PFSK-1 (cell line): ENCODE results near the gene KSR1.

Source experiments
- FOXP2 ChIP-seq: optimal IDR thresholded peaks from 2 replicates; pipeline ENCODE3; 2011; ENCODE audit warnings: borderline replicate concordance, control low read depth, inconsistent platforms; ENCODE audit not compliant: insufficient read depth; ENCODE audit errors: extremely low read length, extremely low read depth
- POLR2AphosphoS5 ChIP-seq: IDR thresholded peaks from 2 replicates; pipeline ENCODE4 v1.6.1; 2012; ENCODE audit warnings: low read depth, mild to moderate bottlenecking, control low read depth, low read length, moderate library complexity
- SIN3A ChIP-seq: IDR thresholded peaks from 2 replicates; pipeline ENCODE4 v1.6.1; 2012; ENCODE audit warnings: mild to moderate bottlenecking, low read length, moderate library complexity, borderline replicate concordance; ENCODE audit not compliant: insufficient read depth
- TAF1 ChIP-seq: IDR thresholded peaks from 2 replicates; pipeline ENCODE4 v1.6.1; 2012; ENCODE audit warnings: low read length, control low read depth, borderline replicate concordance; ENCODE audit not compliant: insufficient read depth
- TF ChIP-seq, protein P1 (sequence below), 2 experiments: IDR thresholded peaks; 2 replicates each; pipeline versions ENCODE4 v1.6.1 to v1.8.0; 2011 to 2012; ENCODE audit warnings: low read depth in 2 of 2, low read length in 2 of 2, control low read depth in 1 of 2, inconsistent platforms in 1 of 2, mild to moderate bottlenecking in 1 of 2, moderate library complexity in 1 of 2; ENCODE audit not compliant: insufficient read depth in 1 of 2

The KSR1 gene

DNA sequence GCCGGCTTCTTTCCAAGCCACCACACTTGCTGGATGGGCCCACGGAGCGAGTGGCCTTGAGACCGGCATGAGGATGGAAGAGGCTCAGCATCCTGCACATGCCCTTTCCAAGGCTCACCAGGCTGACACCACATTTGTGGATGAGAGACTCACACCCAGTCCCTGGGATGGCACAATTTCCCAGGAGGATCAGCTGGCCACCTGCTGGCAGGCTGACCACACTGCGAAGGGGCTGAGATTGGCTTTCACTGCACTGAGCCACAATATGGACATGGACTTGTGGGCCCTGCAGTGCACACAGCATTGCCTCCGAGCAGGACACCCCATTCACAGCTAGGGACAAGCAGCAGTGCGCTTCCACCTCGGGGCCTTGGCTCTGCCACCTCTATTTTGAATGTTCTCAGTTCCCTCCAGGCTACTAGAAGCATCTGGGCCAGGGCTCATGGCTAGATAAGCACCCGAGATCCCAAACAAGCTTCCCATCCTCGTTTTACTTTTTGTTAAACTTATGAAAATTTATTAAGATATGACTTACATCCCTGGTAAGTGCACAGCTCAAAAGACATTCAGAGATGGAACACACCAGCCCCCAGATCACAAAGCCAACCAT lies 25.3 kb upstream of the KSR1 start:
- TF ChIP-seq POLR2AphosphoS5: no peak
- TF ChIP-seq TAF1: no peak
- TF ChIP-seq SIN3A: no peak
- no peak for TF ChIP-seq FOXP2
- TF ChIP-seq, protein P1, sequence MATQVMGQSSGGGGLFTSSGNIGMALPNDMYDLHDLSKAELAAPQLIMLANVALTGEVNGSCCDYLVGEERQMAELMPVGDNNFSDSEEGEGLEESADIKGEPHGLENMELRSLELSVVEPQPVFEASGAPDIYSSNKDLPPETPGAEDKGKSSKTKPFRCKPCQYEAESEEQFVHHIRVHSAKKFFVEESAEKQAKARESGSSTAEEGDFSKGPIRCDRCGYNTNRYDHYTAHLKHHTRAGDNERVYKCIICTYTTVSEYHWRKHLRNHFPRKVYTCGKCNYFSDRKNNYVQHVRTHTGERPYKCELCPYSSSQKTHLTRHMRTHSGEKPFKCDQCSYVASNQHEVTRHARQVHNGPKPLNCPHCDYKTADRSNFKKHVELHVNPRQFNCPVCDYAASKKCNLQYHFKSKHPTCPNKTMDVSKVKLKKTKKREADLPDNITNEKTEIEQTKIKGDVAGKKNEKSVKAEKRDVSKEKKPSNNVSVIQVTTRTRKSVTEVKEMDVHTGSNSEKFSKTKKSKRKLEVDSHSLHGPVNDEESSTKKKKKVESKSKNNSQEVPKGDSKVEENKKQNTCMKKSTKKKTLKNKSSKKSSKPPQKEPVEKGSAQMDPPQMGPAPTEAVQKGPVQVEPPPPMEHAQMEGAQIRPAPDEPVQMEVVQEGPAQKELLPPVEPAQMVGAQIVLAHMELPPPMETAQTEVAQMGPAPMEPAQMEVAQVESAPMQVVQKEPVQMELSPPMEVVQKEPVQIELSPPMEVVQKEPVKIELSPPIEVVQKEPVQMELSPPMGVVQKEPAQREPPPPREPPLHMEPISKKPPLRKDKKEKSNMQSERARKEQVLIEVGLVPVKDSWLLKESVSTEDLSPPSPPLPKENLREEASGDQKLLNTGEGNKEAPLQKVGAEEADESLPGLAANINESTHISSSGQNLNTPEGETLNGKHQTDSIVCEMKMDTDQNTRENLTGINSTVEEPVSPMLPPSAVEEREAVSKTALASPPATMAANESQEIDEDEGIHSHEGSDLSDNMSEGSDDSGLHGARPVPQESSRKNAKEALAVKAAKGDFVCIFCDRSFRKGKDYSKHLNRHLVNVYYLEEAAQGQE (IDR thresholded peaks at IDR 0.05; ENCODE audit: insufficient read depth in 1 of 2, low read depth in 2 of 2, low read length in 2 of 2): no peak

DNA sequence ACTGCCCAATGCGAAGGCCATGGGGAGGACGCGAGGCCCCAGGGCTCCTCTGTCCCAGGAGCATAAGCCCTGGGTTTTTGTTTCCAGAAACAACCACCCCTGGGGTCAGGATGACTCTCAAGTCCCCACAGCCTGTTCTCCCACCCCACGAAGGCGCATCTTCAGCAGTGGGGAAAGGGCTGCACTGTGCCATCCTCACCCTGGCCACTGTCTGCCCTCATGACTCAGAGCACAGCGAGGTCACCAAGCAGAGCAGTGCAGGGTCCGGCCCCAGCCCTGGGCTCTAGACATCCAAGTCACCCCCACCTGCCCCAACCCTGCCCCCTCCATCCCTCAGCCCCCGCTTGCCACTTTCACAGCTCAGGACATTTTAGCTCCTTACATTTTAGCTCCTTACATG lies 22.7 kb upstream of the KSR1 start:
- TF ChIP-seq TAF1 (no peak), SIN3A (no peak), FOXP2 (no peak), POLR2AphosphoS5 (no peak)
- TF ChIP-seq, protein P1 (IDR thresholded peaks at IDR 0.05; ENCODE audit: insufficient read depth in 1 of 2, low read depth in 2 of 2, low read length in 2 of 2): no peak

DNA sequence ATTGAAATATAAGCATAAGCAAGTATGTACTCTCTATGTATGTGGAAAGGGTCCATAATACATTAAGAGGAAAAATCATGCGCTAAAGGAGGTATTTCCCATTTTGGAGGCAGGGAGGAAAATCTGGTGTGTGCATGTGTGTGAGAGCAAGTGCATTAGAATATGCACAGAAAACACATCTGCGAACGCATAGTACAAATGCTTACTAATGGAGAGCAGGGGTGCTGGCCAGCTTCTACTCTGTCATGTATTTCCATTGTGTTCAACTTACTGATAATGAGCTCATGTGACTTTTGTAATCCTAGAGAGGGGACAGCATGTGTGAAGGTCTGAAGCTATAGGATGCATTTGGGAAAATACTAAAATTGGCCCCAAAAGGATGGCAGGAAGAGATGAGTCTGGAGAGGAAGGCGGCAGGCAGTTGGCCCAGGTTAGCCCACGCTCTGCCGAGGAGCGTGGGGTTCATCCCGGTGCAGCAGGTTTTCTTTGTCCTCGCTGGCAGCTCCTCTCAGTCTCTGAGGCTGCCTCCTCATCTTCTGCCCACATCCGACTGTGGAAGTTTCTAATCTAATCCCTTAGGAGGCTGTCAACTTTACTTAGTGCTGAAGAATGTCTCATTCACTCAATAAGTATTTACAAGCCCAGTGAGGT lies 17.8 kb upstream of the KSR1 start:
- TF ChIP-seq, protein P1 (IDR thresholded peaks at IDR 0.05; ENCODE audit: insufficient read depth in 1 of 2, low read depth in 2 of 2, low read length in 2 of 2): no peak
- no peak for TF ChIP-seq TAF1
- no peak for TF ChIP-seq FOXP2
- no peak for TF ChIP-seq SIN3A
- no peak for TF ChIP-seq POLR2AphosphoS5

DNA sequence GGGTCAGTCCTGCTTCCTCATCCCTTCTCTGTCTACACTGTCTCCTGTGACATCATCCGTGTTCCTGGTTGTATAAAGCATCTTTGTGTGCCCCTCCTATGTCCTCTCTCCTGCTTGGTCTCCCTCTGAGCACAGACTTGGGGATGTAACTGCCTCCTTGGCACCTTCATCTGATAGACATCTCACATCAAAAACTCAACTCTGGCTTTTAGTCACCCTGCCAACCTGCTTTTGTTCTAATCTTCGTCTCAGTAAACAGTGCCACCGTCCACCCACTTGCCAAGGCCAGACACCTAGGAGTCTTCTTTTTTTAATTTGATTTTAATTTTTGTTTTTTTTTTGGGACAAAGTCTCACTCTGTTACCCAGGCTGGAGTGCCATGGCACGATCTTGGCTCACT lies 16.9 kb upstream of the KSR1 start:
- TF ChIP-seq, protein P1 (IDR thresholded peaks at IDR 0.05; ENCODE audit: insufficient read depth in 1 of 2, low read depth in 2 of 2, low read length in 2 of 2): no peak
- TF ChIP-seq FOXP2: no peak
- TF ChIP-seq POLR2AphosphoS5: no peak
- TF ChIP-seq SIN3A: no peak
- TF ChIP-seq TAF1: no peak
